ENCODE measurements around the gene ENHO. TPM values are rescaled to one million over a fixed set of nuclear protein-coding genes. Genes with fewer than 3 reads are reported as not detected.

Gene ENHO
- total and polyA plus RNA-seq, 2 experiments from 2014 or later = 13.8 to 19.7 TPM

DNA sequence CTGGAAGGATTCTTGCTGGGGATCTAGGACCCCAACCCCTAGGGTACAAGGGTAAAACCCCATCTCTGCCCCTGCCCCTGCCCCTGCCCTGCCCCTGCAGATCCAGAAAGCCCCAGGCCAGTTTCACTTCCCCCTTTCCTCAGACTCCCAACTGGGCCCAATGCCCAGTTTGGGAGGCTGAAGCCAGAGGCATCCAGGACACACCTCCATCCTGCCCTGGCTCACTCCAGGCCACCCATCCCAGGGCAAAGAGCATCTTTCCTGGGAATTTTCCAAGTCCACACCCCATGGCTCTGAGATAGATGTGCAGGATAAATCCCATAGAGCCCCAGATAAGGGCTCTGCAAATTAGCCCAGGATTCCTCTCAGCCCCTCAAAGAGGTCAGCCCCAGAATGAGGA, 49.3 kb upstream of the ENHO start:
- Mint-ChIP-seq H3K4me1 (peaks cover 47% of the 10 kb centered on the region), H3K36me3 (ENCODE audit: low read depth) (no peaks in the 10 kb centered on the region)

More for the DNA sequence above, 49.3 kb upstream of the ENHO start:
- peaks cover 30% of the 10 kb centered on the region for H3K4me1 ChIP-seq (ENCODE audit: insufficient read depth)
- ATAC-seq = no peak
- H3K27ac ChIP-seq (ENCODE audit: low read depth) = no peak overlapping the region
- H3K4me3 ChIP-seq = no peak overlapping the region
- H3K27ac Mint-ChIP-seq = no peak overlapping the region
- H3K4me3 Mint-ChIP-seq = no peak overlapping the region
- H3F3A ChIP-seq (replicated peaks; ENCODE audit: low read depth) = peaks cover 9% of the 10 kb centered on the region; the same call in 1 of the 2 replicates
- peaks cover 33% of the 10 kb centered on the region for H3K27me3 Mint-ChIP-seq (ENCODE audit: insufficient read depth, low read depth, poor library complexity)
- H3K36me3 ChIP-seq (ENCODE audit: insufficient read depth) = no peaks in the 10 kb centered on the region
- TF ChIP-seq NANOG (IDR thresholded peaks at IDR 0.05; ENCODE audit: borderline replicate concordance) (no peak), CREB1 (CRISPR knock-in tag; IDR thresholded peaks at IDR 0.05; ENCODE audit: low read depth) (no peak), ZNF331 (CRISPR knock-in tag; IDR thresholded peaks at IDR 0.05; ENCODE audit: low read depth) (no peak), ZNF114 (CRISPR knock-in tag; IDR thresholded peaks at IDR 0.05) (no peak), POLR2AphosphoS5 (IDR thresholded peaks at IDR 0.05; ENCODE audit: low read depth) (no peak), EZH2 (IDR thresholded peaks at IDR 0.05; ENCODE audit: low read depth, unreplicated experiment) (no peak), STAT1 (IDR thresholded peaks at IDR 0.05; ENCODE audit: unreplicated experiment) (no peak), EZH2phosphoT487 (IDR thresholded peaks at IDR 0.05; ENCODE audit: unreplicated experiment) (no peak), JUNB (IDR thresholded peaks at IDR 0.05; ENCODE audit: unreplicated experiment) (no peak), REST (IDR thresholded peaks at IDR 0.05; ENCODE audit: unreplicated experiment) (no peak)
- TF ChIP-seq, protein P1, sequence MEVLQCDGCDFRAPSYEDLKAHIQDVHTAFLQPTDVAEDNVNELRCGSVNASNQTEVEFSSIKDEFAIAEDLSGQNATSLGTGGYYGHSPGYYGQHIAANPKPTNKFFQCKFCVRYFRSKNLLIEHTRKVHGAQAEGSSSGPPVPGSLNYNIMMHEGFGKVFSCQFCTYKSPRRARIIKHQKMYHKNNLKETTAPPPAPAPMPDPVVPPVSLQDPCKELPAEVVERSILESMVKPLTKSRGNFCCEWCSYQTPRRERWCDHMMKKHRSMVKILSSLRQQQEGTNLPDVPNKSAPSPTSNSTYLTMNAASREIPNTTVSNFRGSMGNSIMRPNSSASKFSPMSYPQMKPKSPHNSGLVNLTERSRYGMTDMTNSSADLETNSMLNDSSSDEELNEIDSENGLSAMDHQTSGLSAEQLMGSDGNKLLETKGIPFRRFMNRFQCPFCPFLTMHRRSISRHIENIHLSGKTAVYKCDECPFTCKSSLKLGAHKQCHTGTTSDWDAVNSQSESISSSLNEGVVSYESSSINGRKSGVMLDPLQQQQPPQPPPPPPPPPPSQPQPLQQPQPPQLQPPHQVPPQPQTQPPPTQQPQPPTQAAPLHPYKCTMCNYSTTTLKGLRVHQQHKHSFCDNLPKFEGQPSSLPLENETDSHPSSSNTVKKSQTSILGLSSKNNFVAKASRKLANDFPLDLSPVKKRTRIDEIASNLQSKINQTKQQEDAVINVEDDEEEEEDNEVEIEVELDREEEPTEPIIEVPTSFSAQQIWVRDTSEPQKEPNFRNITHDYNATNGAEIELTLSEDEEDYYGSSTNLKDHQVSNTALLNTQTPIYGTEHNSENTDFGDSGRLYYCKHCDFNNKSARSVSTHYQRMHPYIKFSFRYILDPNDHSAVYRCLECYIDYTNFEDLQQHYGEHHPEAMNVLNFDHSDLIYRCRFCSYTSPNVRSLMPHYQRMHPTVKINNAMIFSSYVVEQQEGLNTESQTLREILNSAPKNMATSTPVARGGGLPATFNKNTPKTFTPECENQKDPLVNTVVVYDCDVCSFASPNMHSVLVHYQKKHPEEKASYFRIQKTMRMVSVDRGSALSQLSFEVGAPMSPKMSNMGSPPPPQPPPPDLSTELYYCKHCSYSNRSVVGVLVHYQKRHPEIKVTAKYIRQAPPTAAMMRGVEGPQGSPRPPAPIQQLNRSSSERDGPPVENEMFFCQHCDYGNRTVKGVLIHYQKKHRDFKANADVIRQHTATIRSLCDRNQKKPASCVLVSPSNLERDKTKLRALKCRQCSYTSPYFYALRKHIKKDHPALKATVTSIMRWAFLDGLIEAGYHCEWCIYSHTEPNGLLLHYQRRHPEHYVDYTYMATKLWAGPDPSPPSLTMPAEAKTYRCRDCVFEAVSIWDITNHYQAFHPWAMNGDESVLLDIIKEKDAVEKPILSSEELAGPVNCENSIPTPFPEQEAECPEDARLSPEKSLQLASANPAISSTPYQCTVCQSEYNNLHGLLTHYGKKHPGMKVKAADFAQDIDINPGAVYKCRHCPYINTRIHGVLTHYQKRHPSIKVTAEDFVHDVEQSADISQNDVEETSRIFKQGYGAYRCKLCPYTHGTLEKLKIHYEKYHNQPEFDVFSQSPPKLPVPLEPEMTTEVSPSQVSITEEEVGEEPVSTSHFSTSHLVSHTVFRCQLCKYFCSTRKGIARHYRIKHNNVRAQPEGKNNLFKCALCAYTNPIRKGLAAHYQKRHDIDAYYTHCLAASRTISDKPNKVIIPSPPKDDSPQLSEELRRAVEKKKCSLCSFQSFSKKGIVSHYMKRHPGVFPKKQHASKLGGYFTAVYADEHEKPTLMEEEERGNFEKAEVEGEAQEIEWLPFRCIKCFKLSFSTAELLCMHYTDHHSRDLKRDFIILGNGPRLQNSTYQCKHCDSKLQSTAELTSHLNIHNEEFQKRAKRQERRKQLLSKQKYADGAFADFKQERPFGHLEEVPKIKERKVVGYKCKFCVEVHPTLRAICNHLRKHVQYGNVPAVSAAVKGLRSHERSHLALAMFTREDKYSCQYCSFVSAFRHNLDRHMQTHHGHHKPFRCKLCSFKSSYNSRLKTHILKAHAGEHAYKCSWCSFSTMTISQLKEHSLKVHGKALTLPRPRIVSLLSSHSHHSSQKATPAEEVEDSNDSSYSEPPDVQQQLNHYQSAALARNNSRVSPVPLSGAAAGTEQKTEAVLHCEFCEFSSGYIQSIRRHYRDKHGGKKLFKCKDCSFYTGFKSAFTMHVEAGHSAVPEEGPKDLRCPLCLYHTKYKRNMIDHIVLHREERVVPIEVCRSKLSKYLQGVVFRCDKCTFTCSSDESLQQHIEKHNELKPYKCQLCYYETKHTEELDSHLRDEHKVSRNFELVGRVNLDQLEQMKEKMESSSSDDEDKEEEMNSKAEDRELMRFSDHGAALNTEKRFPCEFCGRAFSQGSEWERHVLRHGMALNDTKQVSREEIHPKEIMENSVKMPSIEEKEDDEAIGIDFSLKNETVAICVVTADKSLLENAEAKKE (CRISPR knock-in tag; IDR thresholded peaks at IDR 0.05) = no peak
- TF ChIP-seq, protein P2, sequence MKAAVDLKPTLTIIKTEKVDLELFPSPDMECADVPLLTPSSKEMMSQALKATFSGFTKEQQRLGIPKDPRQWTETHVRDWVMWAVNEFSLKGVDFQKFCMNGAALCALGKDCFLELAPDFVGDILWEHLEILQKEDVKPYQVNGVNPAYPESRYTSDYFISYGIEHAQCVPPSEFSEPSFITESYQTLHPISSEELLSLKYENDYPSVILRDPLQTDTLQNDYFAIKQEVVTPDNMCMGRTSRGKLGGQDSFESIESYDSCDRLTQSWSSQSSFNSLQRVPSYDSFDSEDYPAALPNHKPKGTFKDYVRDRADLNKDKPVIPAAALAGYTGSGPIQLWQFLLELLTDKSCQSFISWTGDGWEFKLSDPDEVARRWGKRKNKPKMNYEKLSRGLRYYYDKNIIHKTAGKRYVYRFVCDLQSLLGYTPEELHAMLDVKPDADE (IDR thresholded peaks at IDR 0.05) = no peak
- TF ChIP-seq, protein P3, sequence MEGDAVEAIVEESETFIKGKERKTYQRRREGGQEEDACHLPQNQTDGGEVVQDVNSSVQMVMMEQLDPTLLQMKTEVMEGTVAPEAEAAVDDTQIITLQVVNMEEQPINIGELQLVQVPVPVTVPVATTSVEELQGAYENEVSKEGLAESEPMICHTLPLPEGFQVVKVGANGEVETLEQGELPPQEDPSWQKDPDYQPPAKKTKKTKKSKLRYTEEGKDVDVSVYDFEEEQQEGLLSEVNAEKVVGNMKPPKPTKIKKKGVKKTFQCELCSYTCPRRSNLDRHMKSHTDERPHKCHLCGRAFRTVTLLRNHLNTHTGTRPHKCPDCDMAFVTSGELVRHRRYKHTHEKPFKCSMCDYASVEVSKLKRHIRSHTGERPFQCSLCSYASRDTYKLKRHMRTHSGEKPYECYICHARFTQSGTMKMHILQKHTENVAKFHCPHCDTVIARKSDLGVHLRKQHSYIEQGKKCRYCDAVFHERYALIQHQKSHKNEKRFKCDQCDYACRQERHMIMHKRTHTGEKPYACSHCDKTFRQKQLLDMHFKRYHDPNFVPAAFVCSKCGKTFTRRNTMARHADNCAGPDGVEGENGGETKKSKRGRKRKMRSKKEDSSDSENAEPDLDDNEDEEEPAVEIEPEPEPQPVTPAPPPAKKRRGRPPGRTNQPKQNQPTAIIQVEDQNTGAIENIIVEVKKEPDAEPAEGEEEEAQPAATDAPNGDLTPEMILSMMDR (conservative IDR thresholded peaks at IDR 0.05; ENCODE audit: low read depth in 2 of 2) = no peak
- H2AFZ ChIP-seq = no peak overlapping the region
- H3K79me2 ChIP-seq (replicated peaks; ENCODE audit: insufficient read depth) = no peaks in the 10 kb centered on the region
- H3K9me2 ChIP-seq (ENCODE audit: insufficient read depth) = no peaks in the 10 kb centered on the region
- peaks cover 18% of the 10 kb centered on the region for H3K27me3 ChIP-seq (ENCODE audit: insufficient read depth)
- DNase-seq (ENCODE audit: low spot score) = no peak
- peaks cover 5% of the 10 kb centered on the region; the same call in 1 of the 2 replicates for H4K20me1 ChIP-seq (replicated peaks; ENCODE audit: insufficient read depth)
- no peak overlapping the region for H3K4me2 ChIP-seq
- no peaks in the 10 kb centered on the region; the same call in 2 of the 3 replicates for H3K9me3 Mint-ChIP-seq

Data from GM23338 (cell line).